AG04450 (cell line): Measurements from ENCODE around the gene ARHGEF38. TPM values are rescaled to one million over a fixed set of nuclear protein-coding genes. Genes with fewer than 3 reads are reported as not detected.

ENCODE experiments used
- CTCF ChIA-PET: fragments of 300-600, 350-600 bp; formaldehyde crosslinking; extraction: SDS; loops from one replicate; lab custom pipeline; 2022; ENCODE audit warnings: antibody characterized with exemption, inconsistent platforms; lab: Charles Lee
- POLR2A ChIA-PET: fragments of 350-600 bp; formaldehyde crosslinking; extraction: SDS; loops from one replicate; lab custom pipeline; 2021; ENCODE audit warnings: antibody characterized with exemption, inconsistent platforms; lab: Yijun Ruan, JAX
- DNase-seq: peaks from one replicate; pipeline ENCODE4 v3.0.0-alpha.2; 2011; ENCODE audit warnings: low read depth, low spot score
- H3K27ac ChIP-seq: one replicate; pipeline ENCODE4 v1.5.1; 2012; ENCODE audit warnings: low read depth, low read length, control low read depth
- H3K27me3 ChIP-seq: one replicate; pipeline ENCODE4 v1.6.0; 2012; ENCODE audit warnings: low read length; ENCODE audit not compliant: control insufficient read depth, insufficient read depth
- H3K4me3 ChIP-seq: 2 replicates; pipeline ENCODE4 v1.5.1; 2011; ENCODE audit warnings: mild to moderate bottlenecking, low read depth, low read length, control low read depth
- H3K9me3 ChIP-seq: 2 replicates; pipeline ENCODE4 v1.5.1; 2012; ENCODE audit warnings: low read length; ENCODE audit not compliant: control insufficient read depth, insufficient read depth
- polyA plus RNA-seq: library from polyadenylated mRNA; depleted of rRNA; stranded (reverse); fragments of >200 nt; gene quantifications from 2 replicates; pipeline ENCODE4 v1.2.3, GENCODE V29; 2011
- TF ChIP-seq, protein P1 (sequence below): IDR thresholded peaks from 2 replicates; pipeline ENCODE4 v1.5.1; 2011; ENCODE audit warnings: low read depth, low read length, control low read depth, inconsistent platforms

ARHGEF38 gene
- polyA plus RNA-seq, 1 experiment, result not detected

DNA sequence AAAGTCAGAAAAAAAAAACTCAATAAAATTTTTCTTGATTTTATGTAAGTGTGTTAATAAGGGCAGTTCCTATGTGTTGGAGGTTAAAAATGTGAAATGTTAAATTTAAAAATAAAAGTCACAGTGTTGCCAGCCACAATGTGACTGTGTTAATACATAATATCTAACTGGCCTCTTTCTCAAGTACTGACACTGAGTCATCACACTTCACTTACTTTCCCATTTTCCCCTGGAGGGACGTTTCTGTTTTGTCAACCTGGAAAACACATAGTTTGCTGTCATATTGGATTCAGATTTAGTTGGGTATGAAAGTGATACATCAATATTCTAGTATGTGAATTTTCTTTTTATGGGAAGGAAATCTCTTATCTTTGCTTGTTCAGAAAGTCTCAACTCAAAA, 46.4 kb downstream of the ARHGEF38 start:
- TF ChIP-seq, protein P1, sequence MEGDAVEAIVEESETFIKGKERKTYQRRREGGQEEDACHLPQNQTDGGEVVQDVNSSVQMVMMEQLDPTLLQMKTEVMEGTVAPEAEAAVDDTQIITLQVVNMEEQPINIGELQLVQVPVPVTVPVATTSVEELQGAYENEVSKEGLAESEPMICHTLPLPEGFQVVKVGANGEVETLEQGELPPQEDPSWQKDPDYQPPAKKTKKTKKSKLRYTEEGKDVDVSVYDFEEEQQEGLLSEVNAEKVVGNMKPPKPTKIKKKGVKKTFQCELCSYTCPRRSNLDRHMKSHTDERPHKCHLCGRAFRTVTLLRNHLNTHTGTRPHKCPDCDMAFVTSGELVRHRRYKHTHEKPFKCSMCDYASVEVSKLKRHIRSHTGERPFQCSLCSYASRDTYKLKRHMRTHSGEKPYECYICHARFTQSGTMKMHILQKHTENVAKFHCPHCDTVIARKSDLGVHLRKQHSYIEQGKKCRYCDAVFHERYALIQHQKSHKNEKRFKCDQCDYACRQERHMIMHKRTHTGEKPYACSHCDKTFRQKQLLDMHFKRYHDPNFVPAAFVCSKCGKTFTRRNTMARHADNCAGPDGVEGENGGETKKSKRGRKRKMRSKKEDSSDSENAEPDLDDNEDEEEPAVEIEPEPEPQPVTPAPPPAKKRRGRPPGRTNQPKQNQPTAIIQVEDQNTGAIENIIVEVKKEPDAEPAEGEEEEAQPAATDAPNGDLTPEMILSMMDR, result no peak
- H3K27me3 ChIP-seq, result peaks cover 3% of the 10 kb centered on the region
- no peak overlapping the region for H3K4me3 ChIP-seq
- ChIA-PET CTCF (no interaction called here), POLR2A (no interaction called here)
- no peaks in the 10 kb centered on the region for H3K9me3 ChIP-seq
- H3K27ac ChIP-seq, result no peak overlapping the region
- DNase-seq, result no peak

DNA sequence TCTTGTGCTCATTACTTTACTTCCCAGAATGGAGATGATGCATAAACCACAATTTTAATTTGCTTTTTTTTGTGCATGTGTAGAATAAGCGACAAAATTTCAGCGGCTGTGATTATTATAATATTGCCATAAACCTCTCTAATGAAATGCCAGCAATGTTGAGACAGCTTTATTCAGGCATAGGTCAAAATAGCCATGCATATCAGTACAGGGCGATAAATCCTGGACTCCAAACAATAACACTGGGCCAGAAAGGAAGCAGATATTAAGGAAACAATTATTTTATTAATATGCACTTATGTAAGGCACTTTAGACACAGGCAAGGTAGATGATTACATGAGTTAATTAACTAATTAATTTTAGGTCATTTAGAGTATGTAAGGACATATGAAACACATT, 47.1 kb downstream of the ARHGEF38 start:
- no peak for DNase-seq
- Histone ChIP-seq H3K4me3 (no peak overlapping the region), H3K9me3 (no peaks in the 10 kb centered on the region), H3K27ac (no peak overlapping the region), H3K27me3 (peaks cover 3% of the 10 kb centered on the region)
- TF ChIP-seq, protein P1, result no peak
- ChIA-PET POLR2A (no interaction called here), CTCF (no interaction called here)

DNA sequence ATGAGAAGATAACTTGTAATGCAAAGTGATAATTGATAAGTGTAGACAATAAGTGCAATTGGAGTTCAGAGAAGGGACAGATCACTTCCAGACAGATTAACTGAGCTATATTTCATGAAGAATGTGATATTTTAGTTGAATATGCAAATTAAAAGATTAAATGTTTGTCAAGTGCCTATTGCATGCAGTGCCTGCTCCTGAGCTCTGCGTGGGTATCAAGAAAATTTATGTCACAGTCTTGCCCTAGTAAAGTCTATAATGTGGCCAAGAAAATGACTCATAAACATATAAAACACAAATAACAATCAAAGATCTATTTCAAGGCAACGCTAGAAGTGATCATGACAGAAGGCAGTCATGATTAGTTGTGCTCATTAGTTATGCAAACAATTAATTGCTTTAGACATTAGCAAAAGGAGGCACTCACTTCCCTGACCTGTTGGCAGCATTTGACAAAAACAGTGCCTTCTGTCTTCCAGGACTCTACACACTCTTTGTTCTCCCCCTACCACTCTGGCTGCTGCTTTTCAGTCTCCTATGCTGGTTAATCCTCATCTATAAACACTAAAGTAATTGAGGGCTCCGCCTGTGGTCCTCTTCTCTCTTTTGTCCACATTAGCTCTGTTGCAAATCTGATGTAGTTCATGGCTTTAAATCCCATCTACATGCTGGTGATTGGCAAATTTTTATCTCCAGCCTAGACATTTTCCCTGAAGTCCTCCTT, 47.7 kb downstream of the ARHGEF38 start:
- CTCF ChIA-PET, result no interaction called here
- TF ChIP-seq, protein P1, result no peak
- H3K4me3 ChIP-seq, result no peak overlapping the region
- DNase-seq, result no peak
- no peak overlapping the region for H3K27ac ChIP-seq
- H3K27me3 ChIP-seq, result peaks cover 3% of the 10 kb centered on the region
- POLR2A ChIA-PET, result no interaction called here
- no peaks in the 10 kb centered on the region for H3K9me3 ChIP-seq

DNA sequence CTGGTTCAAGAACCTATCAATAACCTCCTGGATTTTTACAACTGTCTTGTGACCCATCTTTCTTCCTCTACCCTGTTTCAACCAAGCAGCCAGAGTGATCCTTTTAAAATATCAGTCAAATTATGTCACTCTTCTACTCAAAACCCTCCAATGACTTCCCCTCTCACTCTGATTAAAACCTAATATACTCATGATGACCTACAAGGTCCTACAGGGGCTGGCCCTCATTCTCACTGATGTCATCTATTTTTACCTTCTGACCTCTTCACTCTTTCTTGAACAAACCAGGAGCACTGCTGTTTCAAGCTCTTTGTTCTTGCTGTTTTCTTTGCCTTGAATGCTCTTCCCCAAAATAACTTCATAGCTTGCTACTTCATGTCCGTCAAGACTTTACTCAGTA, 48.5 kb downstream of the ARHGEF38 start:
- ChIA-PET CTCF (no interaction called here), POLR2A (no interaction called here)
- H3K9me3 ChIP-seq, result no peaks in the 10 kb centered on the region
- TF ChIP-seq, protein P1, result no peak
- H3K27me3 ChIP-seq, result peaks cover 3% of the 10 kb centered on the region
- DNase-seq, result no peak
- H3K4me3 ChIP-seq, result no peak overlapping the region
- no peak overlapping the region for H3K27ac ChIP-seq

DNA sequence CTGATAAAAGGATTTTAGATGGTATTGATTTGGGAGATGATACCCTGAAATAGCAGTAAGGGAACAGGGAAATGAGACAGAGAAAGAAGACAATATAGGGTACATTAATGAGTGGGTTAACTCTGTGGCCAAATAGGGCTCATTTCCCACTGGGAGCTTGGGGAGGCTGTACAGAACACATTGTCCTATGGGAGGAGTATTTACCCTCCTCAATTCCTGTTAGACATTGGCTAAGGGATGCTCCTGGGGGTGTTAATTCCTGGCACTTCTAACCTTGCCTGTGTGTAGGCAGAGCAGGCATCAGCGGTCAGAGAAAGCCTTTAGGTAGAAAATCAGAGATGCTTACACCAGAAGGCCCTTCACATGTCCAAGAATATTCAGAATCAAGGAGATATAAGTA, 49.0 kb downstream of the ARHGEF38 start:
- Histone ChIP-seq H3K4me3 (no peak overlapping the region), H3K27ac (no peak overlapping the region), H3K27me3 (no peaks in the 10 kb centered on the region), H3K9me3 (no peaks in the 10 kb centered on the region)
- DNase-seq, result no peak
- TF ChIP-seq, protein P1, result no peak
- ChIA-PET CTCF (no interaction called here), POLR2A (no interaction called here)
